HepG2 (cell line): ENCODE measurements around the gene RAB5B. TPM values are rescaled to one million over a fixed set of nuclear protein-coding genes. Genes with fewer than 3 reads are reported as not detected.

Experiments used
- KLF13 ChIP-seq: sonication (generic); formaldehyde crosslinking; IDR thresholded peaks from 2 replicates; pipeline ENCODE4 v1.4.0; 2020; ENCODE audit warnings: mild to moderate bottlenecking, missing genetic modification reagents
- MTF1 ChIP-seq: sonication (generic); formaldehyde crosslinking; IDR thresholded peaks from 2 replicates; pipeline ENCODE4 v1.5.0; 2020; ENCODE audit warnings: missing genetic modification reagents
- SIX1 ChIP-seq: sonication (generic); formaldehyde crosslinking; IDR thresholded peaks from 2 replicates; pipeline ENCODE4 v1.4.0; 2020; ENCODE audit warnings: missing genetic modification reagents, borderline replicate concordance
- TBP ChIP-seq: sonication (generic); formaldehyde crosslinking; IDR thresholded peaks from 2 replicates; pipeline ENCODE4 v1.5.0; 2020; ENCODE audit warnings: missing genetic modification reagents
- THYN1 ChIP-seq: sonication (generic); formaldehyde crosslinking; IDR thresholded peaks from 2 replicates; pipeline ENCODE4 v1.8.1; 2023; ENCODE audit warnings: low read depth, mild to moderate bottlenecking, moderate library complexity, missing genetic modification reagents, borderline replicate concordance
- YY1 ChIP-seq: IDR thresholded peaks from 2 replicates; pipeline ENCODE4 v1.6.1; 2011; ENCODE audit warnings: low read length, low read depth, moderate library complexity, mild to moderate bottlenecking; ENCODE audit not compliant: insufficient read depth, insufficient replicate concordance
- ZFP37 ChIP-seq: sonication (generic); formaldehyde crosslinking; IDR thresholded peaks from 2 replicates; pipeline ENCODE4 v1.4.0; 2020; ENCODE audit warnings: missing genetic modification reagents, borderline replicate concordance
- ZMYM2 ChIP-seq: sonication (generic); formaldehyde crosslinking; IDR thresholded peaks from 2 replicates; pipeline ENCODE4 v1.8.0; 2022; ENCODE audit warnings: mild to moderate bottlenecking, missing genetic modification reagents
- ZNF20 ChIP-seq: sonication (generic); formaldehyde crosslinking; IDR thresholded peaks from 2 replicates; pipeline ENCODE4 v1.4.0; 2020; ENCODE audit warnings: mild to moderate bottlenecking, moderate library complexity, missing genetic modification reagents
- ZNF354B ChIP-seq: sonication (generic); formaldehyde crosslinking; IDR thresholded peaks from 2 replicates; pipeline ENCODE4 v1.8.0; 2022; ENCODE audit warnings: mild to moderate bottlenecking, missing genetic modification reagents
- ZNF382 ChIP-seq: sonication (generic); formaldehyde crosslinking; IDR thresholded peaks from 2 replicates; pipeline ENCODE4 v1.5.0; 2020; ENCODE audit warnings: missing genetic modification reagents, mild to moderate bottlenecking, borderline replicate concordance
- ZNF383 ChIP-seq: sonication (generic); formaldehyde crosslinking; IDR thresholded peaks from 2 replicates; pipeline ENCODE4 v1.4.0; 2020; ENCODE audit warnings: missing genetic modification reagents, mild to moderate bottlenecking, borderline replicate concordance
- ZNF451 ChIP-seq: sonication (generic); formaldehyde crosslinking; IDR thresholded peaks from 2 replicates; pipeline ENCODE4 v1.5.0; 2020; ENCODE audit warnings: mild to moderate bottlenecking, missing genetic modification reagents
- ZNF7 ChIP-seq: IDR thresholded peaks from 2 replicates; pipeline ENCODE4 v1.6.1; 2016; ENCODE audit warnings: missing biosample characterization, missing genetic modification reagents
- ZNF703 ChIP-seq: sonication (generic); formaldehyde crosslinking; IDR thresholded peaks from 2 replicates; pipeline ENCODE4 v1.5.1; 2020; ENCODE audit warnings: missing genetic modification reagents, mild to moderate bottlenecking, moderate library complexity, borderline replicate concordance
- ZNF720 ChIP-seq: sonication (generic); formaldehyde crosslinking; IDR thresholded peaks from 2 replicates; pipeline ENCODE4 v1.4.0; 2020; ENCODE audit warnings: missing genetic modification reagents
- polyA plus RNA-seq, 8 experiments: library from polyadenylated mRNA; depleted of rRNA in 3 of 8; stranded (reverse) in 7 of 8; unstranded in 1 of 8; fragments of >200 nt; fragmentation: Illumina TruSeq in 4 of 8; extraction: Trizol in 4 of 8; gene quantifications; 2 replicates each; pipeline versions ENCODE4 v1.2.1 to v1.2.3, GENCODE V29; 2011 to 2016; ENCODE audit warnings: low read depth in 4 of 8, missing spikeins in 1 of 8, mixed read lengths in 1 of 8; ENCODE audit not compliant: insufficient read depth in 1 of 8
- total RNA-seq, 5 experiments: library from RNA; depleted of rRNA; stranded (reverse); fragments of >200 nt; fragmentation: Illumina TruSeq; extraction: Trizol; gene quantifications; 2 replicates each; pipeline ENCODE4 v1.2.3, GENCODE V29; 2016; ENCODE audit warnings: low read depth in 1 of 5
- TF ChIP-seq, protein P1 (sequence below): sonication (generic); formaldehyde crosslinking; IDR thresholded peaks from 2 replicates; pipeline ENCODE4 v1.5.0; 2020; ENCODE audit warnings: mild to moderate bottlenecking, missing genetic modification reagents, moderate library complexity
- TF ChIP-seq, protein P2 (sequence below): sonication (generic); formaldehyde crosslinking; IDR thresholded peaks from 2 replicates; pipeline ENCODE4 v1.5.0; 2020; ENCODE audit warnings: mild to moderate bottlenecking, missing genetic modification reagents
- TF ChIP-seq, protein P3 (sequence below): IDR thresholded peaks from 2 replicates; pipeline ENCODE4 v1.6.1; 2016; ENCODE audit warnings: missing genetic modification reagents, missing compliant biosample characterization
- TF ChIP-seq, protein P4 (sequence below): fragments of 450-650 bp; IDR thresholded peaks from 2 replicates; pipeline ENCODE4 v1.6.1; 2017
- TF ChIP-seq, protein P5 (sequence below): sonication (generic); formaldehyde crosslinking; IDR thresholded peaks from 2 replicates; pipeline ENCODE4 v1.5.0; 2020; ENCODE audit warnings: mild to moderate bottlenecking, missing genetic modification reagents, borderline replicate concordance

Gene RAB5B
- total and polyA plus RNA-seq, 2 of the 13 experiments (the other 11 are each of a cell fraction or from before 2014, with no cell fraction given) = 26.0 to 68.3 TPM

DNA sequence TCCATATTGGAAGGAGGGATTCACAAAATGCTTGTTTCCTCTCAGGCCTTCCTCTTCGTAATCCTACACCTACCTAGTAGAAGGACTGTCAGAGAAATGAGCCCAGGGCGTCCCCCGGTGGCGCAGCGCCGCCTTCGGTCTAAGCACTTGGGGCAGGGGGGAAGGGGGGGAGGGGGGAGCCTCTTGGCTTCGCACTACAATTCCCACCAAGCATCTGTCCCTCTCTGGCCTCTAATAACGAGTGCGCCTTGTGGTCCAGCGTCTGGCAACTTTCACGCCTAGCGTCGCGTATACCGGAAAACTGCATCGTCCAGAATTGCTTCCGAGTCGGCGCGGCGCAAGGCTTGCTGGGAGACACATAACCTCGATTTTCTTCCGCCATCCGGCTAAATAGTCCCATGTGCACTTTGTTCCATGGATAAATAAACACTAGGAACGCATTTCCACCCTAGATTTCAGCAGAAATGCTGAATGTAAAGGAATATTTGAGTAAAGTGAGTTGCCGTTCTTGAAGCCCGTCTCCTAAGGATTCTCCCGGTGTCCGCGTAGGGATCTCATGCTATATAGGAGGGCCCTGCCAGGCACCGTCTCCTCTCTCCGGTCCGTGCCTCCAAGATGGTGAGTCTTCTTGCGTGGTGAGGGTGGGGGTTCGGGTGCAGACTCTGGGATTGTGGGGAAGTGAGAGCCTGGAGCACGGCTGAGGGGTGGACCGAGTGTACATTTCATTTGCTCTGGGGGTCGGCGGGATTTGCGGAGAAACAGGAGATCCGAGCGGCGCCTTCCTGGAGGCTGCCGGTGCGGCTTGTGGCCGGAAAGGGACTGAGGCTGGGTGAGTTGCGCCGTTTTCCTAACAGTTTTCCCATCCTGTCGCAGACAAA is 67.9 kb downstream of the RAB5B start, which contains the start of gene RPS26 (continued):
- TF ChIP-seq, protein P1, sequence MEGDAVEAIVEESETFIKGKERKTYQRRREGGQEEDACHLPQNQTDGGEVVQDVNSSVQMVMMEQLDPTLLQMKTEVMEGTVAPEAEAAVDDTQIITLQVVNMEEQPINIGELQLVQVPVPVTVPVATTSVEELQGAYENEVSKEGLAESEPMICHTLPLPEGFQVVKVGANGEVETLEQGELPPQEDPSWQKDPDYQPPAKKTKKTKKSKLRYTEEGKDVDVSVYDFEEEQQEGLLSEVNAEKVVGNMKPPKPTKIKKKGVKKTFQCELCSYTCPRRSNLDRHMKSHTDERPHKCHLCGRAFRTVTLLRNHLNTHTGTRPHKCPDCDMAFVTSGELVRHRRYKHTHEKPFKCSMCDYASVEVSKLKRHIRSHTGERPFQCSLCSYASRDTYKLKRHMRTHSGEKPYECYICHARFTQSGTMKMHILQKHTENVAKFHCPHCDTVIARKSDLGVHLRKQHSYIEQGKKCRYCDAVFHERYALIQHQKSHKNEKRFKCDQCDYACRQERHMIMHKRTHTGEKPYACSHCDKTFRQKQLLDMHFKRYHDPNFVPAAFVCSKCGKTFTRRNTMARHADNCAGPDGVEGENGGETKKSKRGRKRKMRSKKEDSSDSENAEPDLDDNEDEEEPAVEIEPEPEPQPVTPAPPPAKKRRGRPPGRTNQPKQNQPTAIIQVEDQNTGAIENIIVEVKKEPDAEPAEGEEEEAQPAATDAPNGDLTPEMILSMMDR = peak; percentile 79
- TF ChIP-seq ZMYM2 (CRISPR knock-in tag) (no peak), KLF13 (no peak; the same call in 1 of the 2 replicates), YY1 (peak; percentile 63), ZNF7 (peak; percentile 17; the same call in 1 of the 2 replicates), MTF1 (CRISPR knock-in tag) (peak; percentile 69; the same call in 1 of the 2 replicates), SIX1 (CRISPR knock-in tag) (peak; percentile 91), ZNF20 (no peak; the same call in 1 of the 2 replicates), ZNF383 (CRISPR knock-in tag) (no peak), THYN1 (CRISPR knock-in tag) (no peak), TBP (CRISPR knock-in tag) (no peak), ZNF720 (CRISPR knock-in tag) (peak; percentile 88; the same call in 1 of the 2 replicates), ZNF354B (CRISPR knock-in tag) (no peak), ZNF703 (no peak; the same call in 1 of the 2 replicates), ZNF451 (CRISPR knock-in tag) (no peak), ZNF382 (CRISPR knock-in tag) (no peak), ZFP37 (CRISPR knock-in tag) (peak; percentile 86; the same call in 1 of the 2 replicates)
- TF ChIP-seq, protein P2, sequence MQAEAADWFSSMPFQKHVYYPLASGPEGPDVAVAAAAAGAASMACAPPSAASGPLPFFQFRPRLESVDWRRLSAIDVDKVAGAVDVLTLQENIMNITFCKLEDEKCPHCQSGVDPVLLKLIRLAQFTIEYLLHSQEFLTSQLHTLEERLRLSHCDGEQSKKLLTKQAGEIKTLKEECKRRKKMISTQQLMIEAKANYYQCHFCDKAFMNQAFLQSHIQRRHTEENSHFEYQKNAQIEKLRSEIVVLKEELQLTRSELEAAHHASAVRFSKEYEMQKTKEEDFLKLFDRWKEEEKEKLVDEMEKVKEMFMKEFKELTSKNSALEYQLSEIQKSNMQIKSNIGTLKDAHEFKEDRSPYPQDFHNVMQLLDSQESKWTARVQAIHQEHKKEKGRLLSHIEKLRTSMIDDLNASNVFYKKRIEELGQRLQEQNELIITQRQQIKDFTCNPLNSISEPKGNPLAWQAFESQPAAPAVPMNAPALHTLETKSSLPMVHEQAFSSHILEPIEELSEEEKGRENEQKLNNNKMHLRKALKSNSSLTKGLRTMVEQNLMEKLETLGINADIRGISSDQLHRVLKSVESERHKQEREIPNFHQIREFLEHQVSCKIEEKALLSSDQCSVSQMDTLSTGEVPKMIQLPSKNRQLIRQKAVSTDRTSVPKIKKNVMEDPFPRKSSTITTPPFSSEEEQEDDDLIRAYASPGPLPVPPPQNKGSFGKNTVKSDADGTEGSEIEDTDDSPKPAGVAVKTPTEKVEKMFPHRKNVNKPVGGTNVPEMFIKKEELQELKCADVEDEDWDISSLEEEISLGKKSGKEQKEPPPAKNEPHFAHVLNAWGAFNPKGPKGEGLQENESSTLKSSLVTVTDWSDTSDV (CRISPR knock-in tag) = no peak
- TF ChIP-seq, protein P3, sequence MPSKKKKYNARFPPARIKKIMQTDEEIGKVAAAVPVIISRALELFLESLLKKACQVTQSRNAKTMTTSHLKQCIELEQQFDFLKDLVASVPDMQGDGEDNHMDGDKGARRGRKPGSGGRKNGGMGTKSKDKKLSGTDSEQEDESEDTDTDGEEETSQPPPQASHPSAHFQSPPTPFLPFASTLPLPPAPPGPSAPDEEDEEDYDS = peak; percentile 96
- TF ChIP-seq, protein P4, sequence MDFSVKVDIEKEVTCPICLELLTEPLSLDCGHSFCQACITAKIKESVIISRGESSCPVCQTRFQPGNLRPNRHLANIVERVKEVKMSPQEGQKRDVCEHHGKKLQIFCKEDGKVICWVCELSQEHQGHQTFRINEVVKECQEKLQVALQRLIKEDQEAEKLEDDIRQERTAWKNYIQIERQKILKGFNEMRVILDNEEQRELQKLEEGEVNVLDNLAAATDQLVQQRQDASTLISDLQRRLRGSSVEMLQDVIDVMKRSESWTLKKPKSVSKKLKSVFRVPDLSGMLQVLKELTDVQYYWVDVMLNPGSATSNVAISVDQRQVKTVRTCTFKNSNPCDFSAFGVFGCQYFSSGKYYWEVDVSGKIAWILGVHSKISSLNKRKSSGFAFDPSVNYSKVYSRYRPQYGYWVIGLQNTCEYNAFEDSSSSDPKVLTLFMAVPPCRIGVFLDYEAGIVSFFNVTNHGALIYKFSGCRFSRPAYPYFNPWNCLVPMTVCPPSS = no peak
- TF ChIP-seq, protein P5, sequence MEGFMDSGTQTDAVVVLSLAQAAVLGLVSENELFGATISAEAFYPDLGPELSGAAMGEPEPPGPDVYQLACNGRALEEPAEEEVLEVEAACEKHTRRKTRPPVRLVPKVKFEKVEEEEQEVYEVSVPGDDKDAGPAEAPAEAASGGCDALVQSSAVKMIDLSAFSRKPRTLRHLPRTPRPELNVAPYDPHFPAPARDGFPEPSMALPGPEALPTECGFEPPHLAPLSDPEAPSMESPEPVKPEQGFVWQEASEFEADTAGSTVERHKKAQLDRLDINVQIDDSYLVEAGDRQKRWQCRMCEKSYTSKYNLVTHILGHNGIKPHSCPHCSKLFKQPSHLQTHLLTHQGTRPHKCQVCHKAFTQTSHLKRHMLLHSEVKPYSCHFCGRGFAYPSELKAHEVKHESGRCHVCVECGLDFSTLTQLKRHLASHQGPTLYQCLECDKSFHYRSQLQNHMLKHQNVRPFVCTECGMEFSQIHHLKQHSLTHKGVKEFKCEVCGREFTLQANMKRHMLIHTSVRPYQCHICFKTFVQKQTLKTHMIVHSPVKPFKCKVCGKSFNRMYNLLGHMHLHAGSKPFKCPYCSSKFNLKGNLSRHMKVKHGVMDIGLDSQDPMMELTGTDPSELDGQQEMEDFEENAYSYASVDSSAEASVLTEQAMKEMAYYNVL (CRISPR knock-in tag) = peak; percentile 76; the same call in 1 of the 2 replicates
